ENCODE data around the gene VPS36. TPM values are rescaled to one million over a fixed set of nuclear protein-coding genes. Genes with fewer than 3 reads are reported as not detected.

Gene VPS36
- total and polyA plus RNA-seq, 2 of the 13 experiments (the other 11 are each of a cell fraction or from before 2014, with no cell fraction given) = 17.2 to 22.4 TPM

- TF ChIP-seq CSRNP1 (CRISPR knock-in tag; IDR thresholded peaks at IDR 0.05) = peak; percentile 11; the same call in 1 of the 2 replicates
- TF ChIP-seq DMAP1 (CRISPR knock-in tag; IDR thresholded peaks at IDR 0.05) = no peak; the same call in 1 of the 2 replicates
- peak; percentile 66 for TF ChIP-seq KDM5B (CRISPR knock-in tag; IDR thresholded peaks at IDR 0.05; ENCODE audit: borderline replicate concordance)
- no peak for TF ChIP-seq HMG20A (CRISPR knock-in tag; IDR thresholded peaks at IDR 0.05; ENCODE audit: borderline replicate concordance)
- no peak for TF ChIP-seq ZNF652 (CRISPR knock-in tag; IDR thresholded peaks at IDR 0.05; ENCODE audit: borderline replicate concordance, low read depth)
- no peak for TF ChIP-seq ZNF83 (CRISPR knock-in tag; IDR thresholded peaks at IDR 0.05; ENCODE audit: borderline replicate concordance)
- TF ChIP-seq SPEN (CRISPR knock-in tag; IDR thresholded peaks at IDR 0.05; ENCODE audit: low read depth) = peak; percentile 78; the same call in 1 of the 2 replicates
- no peak for TF ChIP-seq SATB2 (CRISPR knock-in tag; IDR thresholded peaks at IDR 0.05)
- TF ChIP-seq, protein P1, sequence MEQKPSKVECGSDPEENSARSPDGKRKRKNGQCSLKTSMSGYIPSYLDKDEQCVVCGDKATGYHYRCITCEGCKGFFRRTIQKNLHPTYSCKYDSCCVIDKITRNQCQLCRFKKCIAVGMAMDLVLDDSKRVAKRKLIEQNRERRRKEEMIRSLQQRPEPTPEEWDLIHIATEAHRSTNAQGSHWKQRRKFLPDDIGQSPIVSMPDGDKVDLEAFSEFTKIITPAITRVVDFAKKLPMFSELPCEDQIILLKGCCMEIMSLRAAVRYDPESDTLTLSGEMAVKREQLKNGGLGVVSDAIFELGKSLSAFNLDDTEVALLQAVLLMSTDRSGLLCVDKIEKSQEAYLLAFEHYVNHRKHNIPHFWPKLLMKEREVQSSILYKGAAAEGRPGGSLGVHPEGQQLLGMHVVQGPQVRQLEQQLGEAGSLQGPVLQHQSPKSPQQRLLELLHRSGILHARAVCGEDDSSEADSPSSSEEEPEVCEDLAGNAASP (CRISPR knock-in tag; IDR thresholded peaks at IDR 0.05; ENCODE audit: borderline replicate concordance) = no peak
- no peak for TF ChIP-seq KDM6A (CRISPR knock-in tag; IDR thresholded peaks at IDR 0.05; ENCODE audit: low read depth)
- TF ChIP-seq ATF2 (CRISPR knock-in tag; IDR thresholded peaks at IDR 0.05) = peak; percentile 33; the same call in 1 of the 2 replicates
- TF ChIP-seq DNMT3B (CRISPR knock-in tag; conservative IDR thresholded peaks at IDR 0.05) = no peak
- TF ChIP-seq, protein P2, sequence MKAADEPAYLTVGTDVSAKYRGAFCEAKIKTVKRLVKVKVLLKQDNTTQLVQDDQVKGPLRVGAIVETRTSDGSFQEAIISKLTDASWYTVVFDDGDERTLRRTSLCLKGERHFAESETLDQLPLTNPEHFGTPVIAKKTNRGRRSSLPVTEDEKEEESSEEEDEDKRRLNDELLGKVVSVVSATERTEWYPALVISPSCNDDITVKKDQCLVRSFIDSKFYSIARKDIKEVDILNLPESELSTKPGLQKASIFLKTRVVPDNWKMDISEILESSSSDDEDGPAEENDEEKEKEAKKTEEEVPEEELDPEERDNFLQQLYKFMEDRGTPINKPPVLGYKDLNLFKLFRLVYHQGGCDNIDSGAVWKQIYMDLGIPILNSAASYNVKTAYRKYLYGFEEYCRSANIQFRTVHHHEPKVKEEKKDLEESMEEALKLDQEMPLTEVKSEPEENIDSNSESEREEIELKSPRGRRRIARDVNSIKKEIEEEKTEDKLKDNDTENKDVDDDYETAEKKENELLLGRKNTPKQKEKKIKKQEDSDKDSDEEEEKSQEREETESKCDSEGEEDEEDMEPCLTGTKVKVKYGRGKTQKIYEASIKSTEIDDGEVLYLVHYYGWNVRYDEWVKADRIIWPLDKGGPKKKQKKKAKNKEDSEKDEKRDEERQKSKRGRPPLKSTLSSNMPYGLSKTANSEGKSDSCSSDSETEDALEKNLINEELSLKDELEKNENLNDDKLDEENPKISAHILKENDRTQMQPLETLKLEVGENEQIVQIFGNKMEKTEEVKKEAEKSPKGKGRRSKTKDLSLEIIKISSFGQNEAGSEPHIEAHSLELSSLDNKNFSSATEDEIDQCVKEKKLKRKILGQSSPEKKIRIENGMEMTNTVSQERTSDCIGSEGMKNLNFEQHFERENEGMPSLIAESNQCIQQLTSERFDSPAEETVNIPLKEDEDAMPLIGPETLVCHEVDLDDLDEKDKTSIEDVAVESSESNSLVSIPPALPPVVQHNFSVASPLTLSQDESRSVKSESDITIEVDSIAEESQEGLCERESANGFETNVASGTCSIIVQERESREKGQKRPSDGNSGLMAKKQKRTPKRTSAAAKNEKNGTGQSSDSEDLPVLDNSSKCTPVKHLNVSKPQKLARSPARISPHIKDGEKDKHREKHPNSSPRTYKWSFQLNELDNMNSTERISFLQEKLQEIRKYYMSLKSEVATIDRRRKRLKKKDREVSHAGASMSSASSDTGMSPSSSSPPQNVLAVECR (CRISPR knock-in tag; IDR thresholded peaks at IDR 0.05; ENCODE audit: borderline replicate concordance) = peak; percentile 53
- TF ChIP-seq ZNF784 (CRISPR knock-in tag; IDR thresholded peaks at IDR 0.05; ENCODE audit: borderline replicate concordance) = peak; percentile 75; the same call in 1 of the 2 replicates
- no peak for TF ChIP-seq CREM (IDR thresholded peaks at IDR 0.05)
- TF ChIP-seq CREM (CRISPR knock-in tag; IDR thresholded peaks at IDR 0.05) = no peak
- TF ChIP-seq ZSCAN25 (CRISPR knock-in tag; IDR thresholded peaks at IDR 0.05) = no peak
- TF ChIP-seq KLF9 (CRISPR knock-in tag; IDR thresholded peaks at IDR 0.05; ENCODE audit: low read depth) = no peak
- TF ChIP-seq ZNF101 (CRISPR knock-in tag; IDR thresholded peaks at IDR 0.05; ENCODE audit: borderline replicate concordance, low read depth) = no peak; the same call in 1 of the 2 replicates
- peak; percentile 32; the same call in 1 of the 2 replicates for TF ChIP-seq MED1 (CRISPR knock-in tag; IDR thresholded peaks at IDR 0.05)
- TF ChIP-seq KLF16 (CRISPR knock-in tag; IDR thresholded peaks at IDR 0.05) = no peak; a peak in 1 of 4 replicates
- no peak; the same call in 1 of the 2 replicates for TF ChIP-seq RFX3 (CRISPR knock-in tag; IDR thresholded peaks at IDR 0.05)
Observed at GRCh38 chr13:52455677-52456041, 5.2 kb upstream of the VPS36 start (continued).

All from HepG2 (cell line).